Measurements from ENCODE around the gene KCNK7.

DNA sequence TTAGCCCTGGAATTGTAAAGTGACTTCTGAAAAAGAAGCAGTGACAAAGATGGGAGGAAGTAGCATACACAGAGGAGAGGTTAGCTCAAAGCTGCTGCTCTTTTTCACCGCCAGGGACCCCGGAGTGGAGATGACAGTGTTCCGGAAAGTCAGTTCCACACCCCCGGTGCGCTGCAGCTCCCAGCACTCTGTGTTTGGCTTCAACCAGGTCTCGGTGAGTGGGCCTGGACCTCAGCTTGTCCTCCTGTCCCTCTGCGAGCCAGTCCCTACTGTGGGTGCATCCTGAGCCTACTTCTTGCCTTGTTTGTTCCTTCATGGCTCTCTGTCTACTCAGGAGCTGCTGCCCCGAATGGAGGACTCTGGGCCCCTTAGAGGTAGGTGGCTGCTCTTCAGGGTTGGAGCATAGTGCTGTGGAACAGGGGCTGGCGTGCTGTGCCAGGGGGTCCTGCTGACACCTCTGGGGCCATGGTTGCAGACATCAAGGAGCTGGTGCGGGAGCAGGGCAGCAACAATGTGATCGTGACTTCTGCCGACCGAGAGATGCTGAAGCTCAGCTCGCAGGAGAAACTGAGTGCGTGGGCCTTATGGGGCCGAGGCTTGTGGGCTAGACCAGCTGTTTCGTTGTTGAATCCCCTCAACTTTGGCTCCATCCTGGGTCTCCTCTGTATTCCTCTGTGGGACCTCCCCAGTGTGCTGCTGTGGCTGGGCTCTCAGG lies 21.7 kb upstream of the KCNK7 start:
- TF ChIP-seq POLR2A (IDR thresholded peaks at IDR 0.05; ENCODE audit: low read depth, low read length) (no peak), POLR2AphosphoS5 (IDR thresholded peaks at IDR 0.05; ENCODE audit: low read depth, low read length) (no peak), TAF1 (IDR thresholded peaks at IDR 0.05; ENCODE audit: low read depth, low read length) (no peak), PAX5 (IDR thresholded peaks at IDR 0.05; ENCODE audit: insufficient read depth, low read length, severe bottlenecking) (no peak), SPI1 (IDR thresholded peaks at IDR 0.05; ENCODE audit: low read depth, low read length) (no peak), POU2F2 (IDR thresholded peaks at IDR 0.05; ENCODE audit: low read depth, low read length) (no peak)

Measured in GM12891 (cell line).